Ascending aorta (tissue), 2 donors: ENCODE results near the gene SEC14L1. TPM values are rescaled to one million over a fixed set of nuclear protein-coding genes. Genes with fewer than 3 reads are reported as not detected.

Source experiments
- DNase-seq, 2 donors: peaks; one replicate each; pipeline ENCODE4 v3.0.0-alpha.2; 2019; ENCODE audit warnings: low spot score in 2 of 2
- H3K27ac ChIP-seq, 2 donors: fragments of 200-600 bp; sonication (generic); one replicate each; pipeline ENCODE4 v1.5.1; 2016 to 2017; ENCODE audit warnings: mild to moderate bottlenecking in 1 of 2
- H3K27me3 ChIP-seq: fragments of 200-600 bp; sonication (generic); one replicate; pipeline ENCODE4 v1.5.1; 2017
- H3K36me3 ChIP-seq, 2 donors: fragments of 200-600 bp; sonication (generic); one replicate each; pipeline ENCODE4 v1.5.1; 2016
- H3K4me1 ChIP-seq, 2 donors: fragments of 200-600 bp; sonication (generic); one replicate each; pipeline ENCODE4 v1.5.1; 2016 to 2017; ENCODE audit warnings: mild to moderate bottlenecking in 1 of 2
- H3K4me3 ChIP-seq, 2 donors: fragments of 200-600 bp; sonication (generic); one replicate each; pipeline ENCODE4 v1.5.1; 2016 to 2017; ENCODE audit warnings: mild to moderate bottlenecking in 1 of 2
- H3K9me3 ChIP-seq, 2 donors: fragments of 200-600 bp; sonication (generic); one replicate each; pipeline ENCODE4 v1.5.1; 2016
- CTCF ChIP-seq, 3 experiments: fragments of 200-600 bp in 2 of 3; fragments of 450-650 bp in 1 of 3; sonication (generic) in 2 of 3; IDR thresholded peaks; one replicate each; pipeline ENCODE4 v1.5.1; 2016 to 2019; ENCODE audit warnings: antibody characterized with exemption in 3 of 3, mild to moderate bottlenecking in 1 of 3, moderate library complexity in 1 of 3
- intact Hi-C: fragments of 100-400 bp; cut with DNase I; formaldehyde crosslinking; loops from one replicate; pipeline ENCODE4 v1.15.1; 2023
- total RNA-seq: library from RNA; depleted of rRNA; stranded (reverse); fragments of >200 nt; gene quantifications from one replicate; pipeline ENCODE4 v1.1.0, GENCODE V29; 2016

Gene SEC14L1
- total RNA-seq = 176 TPM

DNA sequence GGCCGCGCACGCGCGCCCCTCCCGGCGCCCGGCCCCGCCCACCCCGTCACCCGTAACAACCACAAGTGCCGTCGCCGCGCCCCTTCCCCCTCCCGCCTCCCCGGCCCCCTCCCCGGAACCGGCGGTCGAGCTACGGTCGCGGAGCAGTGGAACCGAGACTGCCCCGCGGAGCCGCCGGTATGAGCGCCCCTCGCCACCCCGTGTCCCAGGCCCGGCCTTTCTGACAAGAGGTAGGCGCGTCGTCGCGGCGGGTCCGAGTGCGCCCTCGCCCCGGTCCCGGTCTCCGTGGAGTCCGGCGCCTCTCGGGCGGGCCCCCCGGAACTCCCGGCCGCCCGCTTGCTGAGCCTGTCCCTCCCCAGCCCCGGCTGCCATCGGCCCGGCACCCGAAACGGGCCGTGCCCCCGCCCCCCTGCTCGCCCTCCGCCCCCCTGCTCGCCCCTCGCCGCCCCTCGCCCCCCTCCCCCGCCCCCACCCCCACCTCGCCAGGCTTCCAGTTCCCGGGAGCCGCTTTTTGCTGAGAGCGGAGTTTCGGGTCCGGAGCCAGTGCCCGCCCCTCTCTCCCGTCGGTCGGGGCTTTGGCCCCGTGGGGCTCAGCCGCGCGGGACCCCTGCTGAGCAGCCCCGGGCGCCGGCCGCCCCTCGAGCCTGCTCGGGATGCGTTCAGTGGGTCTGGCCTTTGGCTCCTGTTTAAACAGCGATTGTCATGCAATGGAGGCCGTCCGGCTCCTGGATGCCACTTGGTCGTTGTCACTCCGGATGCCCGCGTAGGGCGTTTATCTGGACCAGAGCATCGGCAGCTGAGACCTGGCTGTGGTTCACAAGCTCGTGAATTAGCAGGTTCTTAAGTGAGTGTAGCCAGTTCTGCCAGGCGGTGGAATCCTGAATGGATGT lies at the start of gene SEC14L1:
Gene SEC14L1, plus strand, starts transcription at position 92 of the 890 bp plus-strand sequence. CDS start 2,628 bp downstream, outside the sequence.
- TF ChIP-seq CTCF (IDR thresholded peaks at IDR 0.05) = no peak
- H3K4me1 ChIP-seq = peaks cover 0 to 15% of the 10 kb centered on the region in 2 donors
- no peaks in the 10 kb centered on the region for H3K27me3 ChIP-seq
- peak in 1 of 2 donors; percentile 75 for DNase-seq
- H3K27ac ChIP-seq = peak within 1 kb of the TSS; percentile 93
- peaks cover 0 to 18% of the 10 kb centered on the region in 2 donors for H3K36me3 ChIP-seq
- H3K4me3 ChIP-seq = peak within 1 kb of the TSS; percentile 92 to 93
- H3K9me3 ChIP-seq = no peaks in the 10 kb centered on the region
- intact Hi-C loops = loop anchor here (2.0 to 10.0 kb wide), 4 partner anchors 42 to 1034 kb away; no protein-coding TSS in a partner anchor

GRCh38 chr17:77092025-77092424 lies 48.7 kb upstream of the SEC14L1 start:
- no peak overlapping the region for H3K27ac ChIP-seq
- no peak overlapping the region for H3K4me3 ChIP-seq
- intact Hi-C loops = no loop called here
- H3K27me3 ChIP-seq = no peaks in the 10 kb centered on the region
- no peaks in the 10 kb centered on the region for H3K9me3 ChIP-seq
- no peak for DNase-seq
- no peak for TF ChIP-seq CTCF (IDR thresholded peaks at IDR 0.05)
- H3K36me3 ChIP-seq = peaks cover 30 to 38% of the 10 kb centered on the region in 2 donors
- peaks cover 8 to 21% of the 10 kb centered on the region in 2 donors for H3K4me1 ChIP-seq

DNA sequence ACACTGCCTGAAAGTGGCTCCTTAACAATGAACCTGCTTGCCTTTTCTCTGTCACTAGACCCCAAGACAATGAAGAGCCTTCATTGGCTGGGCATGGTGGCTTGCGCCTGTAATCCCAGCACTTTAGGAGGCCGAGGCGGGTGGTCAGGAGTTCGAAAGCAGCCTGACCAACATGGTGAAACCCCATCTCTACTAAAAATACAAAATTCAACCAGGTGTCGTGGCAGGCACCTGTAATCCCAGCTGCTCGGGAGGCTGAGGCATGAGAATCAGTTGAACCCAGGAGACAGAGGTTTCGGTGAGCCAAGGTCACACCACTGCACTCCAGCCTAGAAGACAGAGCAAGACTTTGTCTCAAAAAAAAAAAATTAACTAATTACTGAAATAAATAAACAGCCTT lies 45.3 kb upstream of the SEC14L1 start:
- Histone ChIP-seq H3K4me3 (no peak overlapping the region), H3K9me3 (no peaks in the 10 kb centered on the region), H3K4me1 (peaks cover 14 to 17% of the 10 kb centered on the region in 2 donors), H3K27me3 (no peaks in the 10 kb centered on the region), H3K27ac (peak overlapping the region in 1 of 2 donors; percentile 72), H3K36me3 (peaks cover 30 to 36% of the 10 kb centered on the region in 2 donors)
- DNase-seq = no peak
- TF ChIP-seq CTCF (IDR thresholded peaks at IDR 0.05) = no peak
- intact Hi-C loops = no loop called here

DNA sequence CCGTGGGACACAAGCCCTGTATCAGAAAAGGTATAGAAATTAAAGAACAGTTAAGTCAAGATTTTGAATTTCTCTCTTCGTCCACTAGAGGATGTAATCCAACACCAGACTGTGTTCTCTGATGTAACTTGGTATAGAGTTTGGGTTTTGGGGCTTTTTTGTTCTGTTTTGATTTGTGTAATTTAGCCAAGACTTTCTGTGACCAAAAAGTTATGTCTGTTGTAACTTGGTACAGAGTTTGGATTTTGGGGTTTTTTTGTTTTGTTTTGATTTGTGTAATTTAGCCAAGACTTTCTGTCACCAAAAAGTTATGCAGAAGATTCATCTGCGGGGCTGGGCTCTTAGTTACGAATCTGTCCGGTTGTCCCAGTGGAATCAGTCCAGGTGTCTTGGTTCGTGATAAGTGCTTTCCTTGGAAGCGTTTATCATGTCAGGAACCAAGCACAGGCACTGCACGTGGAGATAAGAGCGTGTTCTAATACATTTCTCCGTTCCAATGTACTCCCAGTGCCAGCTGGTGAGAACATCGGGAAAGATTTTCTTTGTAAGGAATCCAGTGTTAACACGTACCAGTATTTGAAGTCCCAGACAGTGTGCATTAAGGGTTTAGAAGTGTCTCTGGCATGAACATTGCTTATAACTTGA lies 44.1 kb upstream of the SEC14L1 start:
- Histone ChIP-seq H3K4me3 (peak overlapping the region in 1 of 2 donors; percentile 39), H3K27me3 (no peaks in the 10 kb centered on the region), H3K27ac (peak overlapping the region; percentile 65 to 72), H3K4me1 (peaks cover 14 to 17% of the 10 kb centered on the region in 2 donors), H3K36me3 (peaks cover 25 to 26% of the 10 kb centered on the region in 2 donors), H3K9me3 (no peaks in the 10 kb centered on the region)
- DNase-seq = no peak
- intact Hi-C loops = loop anchor here (1.0 kb wide), 1 partner anchor 112 kb away; no protein-coding TSS in a partner anchor
- TF ChIP-seq CTCF (IDR thresholded peaks at IDR 0.05) = peak; percentile 68 to 78 (median 78)

DNA sequence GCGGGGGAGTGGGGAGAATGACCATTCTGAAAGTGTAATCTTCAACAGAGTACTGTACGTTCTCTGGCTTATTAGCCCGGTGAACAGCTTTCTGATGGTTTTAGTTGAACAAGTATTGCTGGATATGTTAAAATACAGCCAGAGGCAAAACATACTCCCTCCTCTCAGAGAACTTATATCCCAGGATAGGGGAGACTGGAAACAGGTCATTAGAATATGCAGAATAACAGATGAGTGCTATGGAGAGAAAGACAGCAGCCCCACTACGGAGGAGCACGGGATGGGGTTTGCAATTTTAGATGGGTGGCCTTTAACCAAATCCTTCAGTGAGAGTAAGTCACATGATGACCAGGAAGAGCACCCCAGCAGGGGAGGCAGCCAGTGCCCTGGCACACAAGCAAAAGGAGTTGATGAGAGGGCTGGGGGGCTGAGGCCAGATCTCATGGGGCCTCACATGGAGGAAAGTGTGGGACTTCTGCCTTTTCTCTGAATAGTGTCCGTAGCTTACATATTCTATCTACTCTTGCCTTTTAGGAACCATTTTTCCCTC lies 43.1 kb upstream of the SEC14L1 start:
- no peaks in the 10 kb centered on the region for H3K27me3 ChIP-seq
- DNase-seq = no peak
- H3K4me3 ChIP-seq = no peak overlapping the region
- intact Hi-C loops = loop anchor here (2.0 kb wide), 1 partner anchor 43 kb away; the partner anchor contains the start of gene SEC14L1
- H3K9me3 ChIP-seq = no peaks in the 10 kb centered on the region
- TF ChIP-seq CTCF (IDR thresholded peaks at IDR 0.05) = no peak
- H3K4me1 ChIP-seq = peaks cover 14 to 17% of the 10 kb centered on the region in 2 donors
- H3K27ac ChIP-seq = peak overlapping the region; percentile 65 to 72
- H3K36me3 ChIP-seq = peaks cover 17 to 25% of the 10 kb centered on the region in 2 donors
